Motor neuron (in vitro differentiated cells): Measurements from ENCODE around the gene GAPDH. TPM values are rescaled to one million over a fixed set of nuclear protein-coding genes. Genes with fewer than 3 reads are reported as not detected.
"Not testable (repeated sequence)": the region's sequence is repeated elsewhere in the genome, so short reads cannot be mapped to it uniquely, and the experiment has no call there.

Source experiments
- ATAC-seq, 8 experiments: fragments of 200-7000 bp; cut with Tn5 transposase; replicated peaks in 6 of 8; 2 replicates each; pipeline ENCODE4 v1.8.0; 2021; ENCODE audit warnings: mild to moderate bottlenecking in 8 of 8, moderate library complexity in 8 of 8
- H3K27ac ChIP-seq, 2 donors: fragments of 250-450 bp; sonication (Bioruptor Pico); 2 replicates each; pipeline ENCODE4 v1.9.0; 2021; ENCODE audit warnings: antibody characterized with exemption in 2 of 2, mild to moderate bottlenecking in 2 of 2, moderate library complexity in 1 of 2
- H3K4me1 ChIP-seq, 2 donors: fragments of 250-450 bp; sonication (Bioruptor Pico); replicated peaks in 1 of 2; 2 replicates each; pipeline ENCODE4 v1.6.1; 2021; ENCODE audit warnings: antibody characterized with exemption in 2 of 2, mild to moderate bottlenecking in 2 of 2, moderate library complexity in 1 of 2
- H3K4me3 ChIP-seq, 5 donors: fragments of 250-450 bp; sonication (Bioruptor Pico); 2 replicates each; pipeline ENCODE4 v1.9.0; 2021; ENCODE audit warnings: antibody characterized with exemption in 5 of 5, mild to moderate bottlenecking in 5 of 5, moderate library complexity in 4 of 5
- WGBS, 10 experiments: fragments of 450-650 bp; shearing (Covaris generic); methylation state at CpG; one replicate each; pipeline ENCODE4 v1.0.0; 2022; 5-methylcytosine and 5-hydroxymethylcytosine counted together
- in situ Hi-C, 9 experiments: fragments of 400-800 bp; cut with MboI; loops; one replicate each; pipeline ENCODE4 v1.15.0; 2021; ENCODE audit warnings: low sequenced_read_pairs in 9 of 9, low pct_unique_long_range_greater_than_20kb in 2 of 9; ENCODE audit not compliant: unreplicated experiment in 9 of 9
- total RNA-seq, 8 experiments: library from RNA; unstranded; fragments of 300-600 nt; gene quantifications; 2 replicates each; pipeline versions ENCODE4 v1.2.3 to v1.2.4, GENCODE V29; 2022

Gene GAPDH
- total RNA-seq, 8 experiments from 2014 or later: 2,651 to 4,080 (median 3,703) TPM

GRCh38 chr12:6586569-6586968, 52.3 kb downstream of the GAPDH start:
- ATAC-seq, H3K4me1 ChIP-seq, in situ Hi-C loops, H3K4me3 ChIP-seq, H3K27ac ChIP-seq: not testable (repeated sequence)
- 89 to 100% (median 99%) methylated on average over 1 to 6 of the region's 8 CpGs; no CpG with 5 or more reads in 2 of the 10 experiments for WGBS, 10 experiments

Other genes with a start within 250 kb of the GAPDH start
- gene PLEKHG6, start 223.8 kb upstream of the GAPDH start, total RNA-seq: 1 to 10 TPM in 2 of 8 experiments, under 1 TPM in 6; 0.11 to 2.5 (median 0.52) TPM
- 100 to 1,000 TPM in 1 of 8 experiments, 10 to 100 TPM in 6, 1 to 10 TPM in 1; 5.5 to 118 (median 35.7) TPM for gene TNFRSF1A, start 192.4 kb upstream of the GAPDH start, total RNA-seq
- gene SCNN1A, start 159.0 kb upstream of the GAPDH start, total RNA-seq: 1 to 10 TPM in 5 of 8 experiments, under 1 TPM in 2, not detected in 1; 0.11 to 4.1 (median 1.6) TPM
- gene LTBR, start 150.4 kb upstream of the GAPDH start, total RNA-seq: 100 to 1,000 TPM in 1 of 8 experiments, 10 to 100 TPM in 2, 1 to 10 TPM in 1, under 1 TPM in 4; 0.11 to 115 (median 1.6) TPM
- 1 to 10 TPM in 2 of 8 experiments, under 1 TPM in 4, not detected in 2; 0.14 to 2.0 (median 0.37) TPM for gene CD27, start 89.6 kb upstream of the GAPDH start, total RNA-seq
- gene TAPBPL, start 82.5 kb upstream of the GAPDH start, total RNA-seq: 10 to 100 TPM in 3 of 8 experiments, 1 to 10 TPM in 3, under 1 TPM in 2; 0.79 to 26.2 (median 3.1) TPM
- 10 to 100 TPM in 7 of 8 experiments, 1 to 10 TPM in 1; 6.1 to 38.3 (median 15.9) TPM for gene VAMP1, start 63.8 kb upstream of the GAPDH start, total RNA-seq
- 100 to 1,000 TPM; 129 to 267 (median 184) TPM for gene MRPL51, start 41.3 kb upstream of the GAPDH start, total RNA-seq
- gene NCAPD2, start 40.4 kb upstream of the GAPDH start, total RNA-seq: 10 to 100 TPM; 11.5 to 84.2 (median 16.2) TPM
- 10 to 100 TPM; 10.1 to 22.7 (median 12.7) TPM for gene IFFO1, start 21.5 kb downstream of the GAPDH start, total RNA-seq
- gene NOP2, start 33.8 kb downstream of the GAPDH start, total RNA-seq: 10 to 100 TPM; 13.0 to 83.1 (median 24.1) TPM
- gene CHD4, start 72.9 kb downstream of the GAPDH start, total RNA-seq: 100 to 1,000 TPM; 190 to 382 (median 259) TPM
- gene LPAR5, start 101.4 kb downstream of the GAPDH start, total RNA-seq: under 1 TPM; 0.08 to 0.95 (median 0.19) TPM
- gene ACRBP, start 112.9 kb downstream of the GAPDH start, total RNA-seq: 1 to 10 TPM in 4 of 8 experiments, under 1 TPM in 4; 0.51 to 2.6 (median 1.1) TPM
- 100 to 1,000 TPM in 1 of 8 experiments, 10 to 100 TPM in 7; 34.3 to 108 (median 81.6) TPM for gene ING4, start 128.6 kb downstream of the GAPDH start, total RNA-seq
- 10 to 100 TPM; 16.9 to 48.5 (median 32.7) TPM for gene ZNF384, start 154.9 kb downstream of the GAPDH start, total RNA-seq
- 1 to 10 TPM in 7 of 8 experiments, under 1 TPM in 1; 0.94 to 7.9 (median 2.8) TPM for gene PIANP, start 166.3 kb downstream of the GAPDH start, total RNA-seq
- gene COPS7A, start 189.5 kb downstream of the GAPDH start, total RNA-seq: 100 to 1,000 TPM in 1 of 8 experiments, 10 to 100 TPM in 7; 23.0 to 115 (median 44.1) TPM
- 100 to 1,000 TPM; 122 to 181 (median 151) TPM for gene MLF2, start 218.6 kb downstream of the GAPDH start, total RNA-seq
- 100 to 1,000 TPM; 117 to 609 (median 256) TPM for gene PTMS, start 231.8 kb downstream of the GAPDH start, total RNA-seq
- 1 to 10 TPM in 3 of 8 experiments, under 1 TPM in 5; 0.21 to 2.8 (median 0.66) TPM for gene LAG3, start 238.0 kb downstream of the GAPDH start, total RNA-seq